IMR-90 (cell line): ENCODE data around the gene MLH3. TPM values are rescaled to one million over a fixed set of nuclear protein-coding genes. Genes with fewer than 3 reads are reported as not detected.
A peak's percentile ranks its signal among the peaks of the same experiment; 100 is the strongest.

Experiments used
- ATAC-seq: fragments of 200-7000 bp; cut with Tn5 transposase; 2 replicates; pipeline ENCODE4 v1.9.1; 2020; ENCODE audit warnings: low read depth, mild to moderate bottlenecking, moderate library complexity
- BruUV-seq: library from RNA; stranded (reverse); fragments of 400-500 nt; replicated peaks from 2 replicates; lab custom pipeline; 2021; lab: Mats Ljungman, UMichigan
- CTCF ChIA-PET: fragments of 300-600 bp; formaldehyde crosslinking; extraction: SDS; loops from one replicate; lab custom pipeline; 2021; ENCODE audit warnings: antibody characterized with exemption; lab: Yijun Ruan, JAX
- POLR2A ChIA-PET: fragments of 300-600 bp; sonication (Branson Sonifier 250); formaldehyde crosslinking; loops from one replicate; lab custom pipeline; 2022; ENCODE audit warnings: antibody characterized with exemption; ENCODE audit not compliant: unreplicated experiment; lab: Charles Lee
- DNase-seq: peaks from one replicate; pipeline ENCODE4 v3.0.0; 2013
- H2AFZ ChIP-seq: replicated peaks from 2 replicates; pipeline ENCODE3; 2013; ENCODE audit warnings: low read length, mild to moderate bottlenecking; ENCODE audit not compliant: poor library complexity
- H2AK5ac ChIP-seq: 2 replicates; pipeline ENCODE4 v1.6.1; 2013; ENCODE audit warnings: low read depth, low read length, inconsistent platforms
- H2AK9ac ChIP-seq: replicated peaks from 2 replicates; pipeline ENCODE3; 2013; ENCODE audit warnings: mild to moderate bottlenecking, low read depth, low read length, moderate library complexity; ENCODE audit not compliant: poor library complexity
- H2BK120ac ChIP-seq: 2 replicates; pipeline ENCODE4 v1.6.1; 2013; ENCODE audit warnings: low read depth, low read length, inconsistent platforms
- H2BK15ac ChIP-seq: 3 replicates; pipeline ENCODE4 v1.6.1; 2013; ENCODE audit warnings: low read depth, low read length, inconsistent platforms
- H2BK20ac ChIP-seq: 2 replicates; pipeline ENCODE4 v1.6.1; 2013; ENCODE audit warnings: low read depth, mild to moderate bottlenecking, inconsistent platforms, low read length, moderate library complexity
- H2BK5ac ChIP-seq: 2 replicates; pipeline ENCODE4 v1.6.1; 2013; ENCODE audit warnings: mild to moderate bottlenecking, low read depth, low read length, inconsistent platforms; ENCODE audit not compliant: poor library complexity, severe bottlenecking
- H3K14ac ChIP-seq: replicated peaks from 2 replicates; pipeline ENCODE4 v1.6.1; 2013; ENCODE audit warnings: low read depth, low read length, inconsistent platforms
- H3K18ac ChIP-seq: 2 replicates; pipeline ENCODE4 v1.6.1; 2013; ENCODE audit warnings: low read depth, low read length, control low read depth
- H3K23ac ChIP-seq: 2 replicates; pipeline ENCODE4 v1.6.1; 2013; ENCODE audit warnings: low read depth, low read length, inconsistent platforms
- H3K27ac ChIP-seq: 2 replicates; pipeline ENCODE4 v1.5.1; 2013; ENCODE audit warnings: mild to moderate bottlenecking, control low read depth, low read length; ENCODE audit not compliant: insufficient read depth
- H3K27me3 ChIP-seq: 2 replicates; pipeline ENCODE4 v1.6.1; 2013; ENCODE audit warnings: low read length; ENCODE audit not compliant: control insufficient read depth, insufficient read depth
- H3K36me3 ChIP-seq: 2 replicates; pipeline ENCODE4 v1.6.1; 2013; ENCODE audit warnings: low read length, mixed read lengths; ENCODE audit not compliant: control insufficient read depth, insufficient read depth
- H3K4ac ChIP-seq: 2 replicates; pipeline ENCODE4 v1.6.1; 2013; ENCODE audit warnings: low read depth, low read length, inconsistent platforms
- H3K4me1 ChIP-seq: 2 replicates; pipeline ENCODE4 v1.6.1; 2013; ENCODE audit warnings: low read length, mixed read lengths; ENCODE audit not compliant: control insufficient read depth, insufficient read depth
- H3K4me2 ChIP-seq: 2 replicates; pipeline ENCODE4 v1.6.1; 2013; ENCODE audit warnings: low read depth, mild to moderate bottlenecking, control low read depth, low read length, moderate library complexity
- H3K4me3 ChIP-seq: 2 replicates; pipeline ENCODE4 v1.5.1; 2013; ENCODE audit warnings: low read depth, mild to moderate bottlenecking, control low read depth, low read length, moderate library complexity; ENCODE audit not compliant: insufficient read depth
- H3K56ac ChIP-seq: 2 replicates; pipeline ENCODE4 v1.6.1; 2013; ENCODE audit warnings: low read length, inconsistent platforms; ENCODE audit not compliant: insufficient read depth; ENCODE audit errors: extremely low read depth
- H3K79me1 ChIP-seq, 2 experiments: 2 replicates each; pipeline ENCODE4 v1.6.1; 2013; ENCODE audit warnings: low read length in 2 of 2, inconsistent platforms in 1 of 2, low read depth in 1 of 2
- H3K9ac ChIP-seq: 2 replicates; pipeline ENCODE4 v1.6.1; 2013; ENCODE audit warnings: low read depth, low read length, control low read depth
- H3K9me1 ChIP-seq: 2 replicates; pipeline ENCODE4 v1.6.1; 2013; ENCODE audit warnings: low read length, inconsistent platforms; ENCODE audit not compliant: insufficient read depth
- H3K9me3 ChIP-seq: 2 replicates; pipeline ENCODE4 v1.6.1; 2013; ENCODE audit warnings: low read length; ENCODE audit not compliant: control insufficient read depth, insufficient read depth
- H4K20me1 ChIP-seq: 2 replicates; pipeline ENCODE4 v1.6.1; 2013; ENCODE audit warnings: low read length, inconsistent platforms; ENCODE audit not compliant: insufficient read depth
- H4K5ac ChIP-seq: 2 replicates; pipeline ENCODE4 v1.6.1; 2013; ENCODE audit warnings: mild to moderate bottlenecking, low read depth, low read length, control low read depth
- H4K8ac ChIP-seq, 2 experiments: 2 replicates each; pipeline ENCODE4 v1.6.1; 2013; ENCODE audit warnings: low read depth in 2 of 2, low read length in 2 of 2, control low read depth in 1 of 2, inconsistent platforms in 1 of 2
- H4K91ac ChIP-seq: 2 replicates; pipeline ENCODE4 v1.6.1; 2013; ENCODE audit warnings: low read depth, low read length, inconsistent platforms; ENCODE audit not compliant: insufficient read depth
- BHLHE40 ChIP-seq: fragments of 150-350 bp; IDR thresholded peaks from 2 replicates; pipeline ENCODE4 v1.6.1; 2016; ENCODE audit warnings: mild to moderate bottlenecking, low read depth, low read length
- CHD1 ChIP-seq: IDR thresholded peaks from 2 replicates; pipeline ENCODE4 v1.6.1; 2012; ENCODE audit warnings: low read depth, low read length, improper control_type of control experiment
- FOS ChIP-seq: fragments of 150-350 bp; IDR thresholded peaks from 2 replicates; pipeline ENCODE4 v1.6.1; 2016; ENCODE audit warnings: low read depth, low read length
- MAFK ChIP-seq: IDR thresholded peaks from 2 replicates; pipeline ENCODE4 v1.6.1; 2012; ENCODE audit warnings: low read depth, low read length, improper control_type of control experiment
- MAZ ChIP-seq: IDR thresholded peaks from 2 replicates; pipeline ENCODE4 v1.6.1; 2012; ENCODE audit warnings: low read depth, mild to moderate bottlenecking, low read length, improper control_type of control experiment, moderate library complexity, borderline replicate concordance
- MXI1 ChIP-seq: IDR thresholded peaks from 2 replicates; pipeline ENCODE4 v1.6.1; 2012; ENCODE audit warnings: low read depth, mild to moderate bottlenecking, low read length, moderate library complexity, borderline replicate concordance
- NFE2L2 ChIP-seq: fragments of 150-350 bp; IDR thresholded peaks from 2 replicates; pipeline ENCODE4 v1.6.1; 2016; ENCODE audit warnings: low read depth, mild to moderate bottlenecking, low read length
- POLR2A ChIP-seq: IDR thresholded peaks from 2 replicates; pipeline ENCODE4 v1.6.1; 2012; ENCODE audit warnings: mild to moderate bottlenecking, low read depth, low read length
- RAD21 ChIP-seq: IDR thresholded peaks from 2 replicates; pipeline ENCODE4 v1.6.1; 2012; ENCODE audit warnings: low read length, improper control_type of control experiment
- RFX5 ChIP-seq: IDR thresholded peaks from 2 replicates; pipeline ENCODE4 v1.8.0; 2012; ENCODE audit warnings: low read depth, mild to moderate bottlenecking, low read length, moderate library complexity
- SMC3 ChIP-seq: fragments of 150-350 bp; IDR thresholded peaks from 2 replicates; pipeline ENCODE4 v1.6.1; 2016; ENCODE audit warnings: low read depth, mild to moderate bottlenecking, antibody characterized with exemption, low read length, moderate library complexity
- USF2 ChIP-seq: fragments of 150-350 bp; IDR thresholded peaks from 2 replicates; pipeline ENCODE4 v1.6.1; 2017; ENCODE audit warnings: mild to moderate bottlenecking, antibody characterized with exemption, low read length, low read depth
- WGBS, 2 experiments: methylation state at CpG; one replicate each; pipeline versions ENCODE4 v1.1.5 to v1.1.7; 2013; ENCODE audit warnings: missing lambda C conversion rate in 2 of 2; ENCODE audit not compliant: insufficient read length in 1 of 2; ENCODE audit errors: extremely low coverage in 2 of 2; 5-methylcytosine and 5-hydroxymethylcytosine counted together
- dilution Hi-C: fragments of 300-500 bp; cut with HindIII; formaldehyde crosslinking; loops from one replicate; pipeline ENCODE4 v1.14.3; 2018; ENCODE audit warnings: low sequenced_read_pairs; ENCODE audit not compliant: unreplicated experiment
- in situ Hi-C: fragments of 300-500 bp; cut with MboI; formaldehyde crosslinking; loops from 3 replicates; pipeline ENCODE4 v1.14.3; 2019; ENCODE audit warnings: low sequenced_read_pairs, inconsistent platforms, mixed read lengths
- intact Hi-C: fragments of 100-400 bp; cut with micrococcal nuclease; formaldehyde crosslinking; loops from 2 replicates; pipeline ENCODE4 v1.10.0; 2022
- polyA plus RNA-seq, 3 experiments: library from polyadenylated mRNA; depleted of rRNA; stranded (reverse); fragments of >200 nt; gene quantifications; 2 replicates each; pipeline ENCODE4 v1.2.3, GENCODE V29; 2012; ENCODE audit warnings: low replicate concordance in 1 of 3
- total RNA-seq: library from RNA; depleted of rRNA; stranded (reverse); fragments of >200 nt; gene quantifications from 2 replicates; pipeline ENCODE4 v1.2.3, GENCODE V29; 2012
- TF ChIP-seq, protein P1 (sequence below): conservative IDR thresholded peaks from 2 replicates; pipeline ENCODE4 v1.5.1; 2012; ENCODE audit warnings: mild to moderate bottlenecking, low read depth, low read length, improper control_type of control experiment
- TF ChIP-seq, protein P2 (sequence below): fragments of 150-350 bp; IDR thresholded peaks from 2 replicates; pipeline ENCODE4 v1.6.1; 2016; ENCODE audit warnings: low read depth, mild to moderate bottlenecking, low read length, moderate library complexity, borderline replicate concordance

The MLH3 gene
- total and polyA plus RNA-seq, 2 of the 4 experiments (the other 2 are of a cell fraction), result 5.6 to 14.7 TPM

GRCh38 chr14:74979029-74979428, 72.2 kb downstream of the MLH3 start:
- no CpG with 5 or more reads among the region's 4 CpGs for WGBS, 2 experiments
- CTCF ChIA-PET, result interaction anchor here (0.5 kb wide), 1 partner anchor 101 kb away, joined by 8 read pairs; no protein-coding TSS in a partner anchor
- no peak overlapping the region for H2BK5ac ChIP-seq

More at GRCh38 chr14:74979029-74979428, 72.2 kb downstream of the MLH3 start:
- H3K56ac ChIP-seq, result no peak overlapping the region
- no peak overlapping the region for H2BK20ac ChIP-seq
- no peak overlapping the region for H4K91ac ChIP-seq
- no peaks in the 10 kb centered on the region for H3K36me3 ChIP-seq
- no peaks in the 10 kb centered on the region for H4K20me1 ChIP-seq
- H3K4me3 ChIP-seq, result no peak overlapping the region
- H2BK15ac ChIP-seq, result no peak overlapping the region
- no peak overlapping the region for H3K14ac ChIP-seq
- ATAC-seq (no peak), DNase-seq (no peak)
- POLR2A ChIA-PET, result interaction anchor here (0.6 kb wide), 1 partner anchor 14 kb away, joined by 3 read pairs; no protein-coding TSS in a partner anchor
- TF ChIP-seq, protein P1, sequence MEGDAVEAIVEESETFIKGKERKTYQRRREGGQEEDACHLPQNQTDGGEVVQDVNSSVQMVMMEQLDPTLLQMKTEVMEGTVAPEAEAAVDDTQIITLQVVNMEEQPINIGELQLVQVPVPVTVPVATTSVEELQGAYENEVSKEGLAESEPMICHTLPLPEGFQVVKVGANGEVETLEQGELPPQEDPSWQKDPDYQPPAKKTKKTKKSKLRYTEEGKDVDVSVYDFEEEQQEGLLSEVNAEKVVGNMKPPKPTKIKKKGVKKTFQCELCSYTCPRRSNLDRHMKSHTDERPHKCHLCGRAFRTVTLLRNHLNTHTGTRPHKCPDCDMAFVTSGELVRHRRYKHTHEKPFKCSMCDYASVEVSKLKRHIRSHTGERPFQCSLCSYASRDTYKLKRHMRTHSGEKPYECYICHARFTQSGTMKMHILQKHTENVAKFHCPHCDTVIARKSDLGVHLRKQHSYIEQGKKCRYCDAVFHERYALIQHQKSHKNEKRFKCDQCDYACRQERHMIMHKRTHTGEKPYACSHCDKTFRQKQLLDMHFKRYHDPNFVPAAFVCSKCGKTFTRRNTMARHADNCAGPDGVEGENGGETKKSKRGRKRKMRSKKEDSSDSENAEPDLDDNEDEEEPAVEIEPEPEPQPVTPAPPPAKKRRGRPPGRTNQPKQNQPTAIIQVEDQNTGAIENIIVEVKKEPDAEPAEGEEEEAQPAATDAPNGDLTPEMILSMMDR, result no peak
- TF ChIP-seq MXI1 (no peak), RFX5 (no peak), POLR2A (no peak), CHD1 (no peak), SMC3 (no peak), MAFK (no peak), RAD21 (no peak), USF2 (no peak), MAZ (no peak), FOS (no peak), NFE2L2 (no peak), BHLHE40 (no peak)
- TF ChIP-seq, protein P2, sequence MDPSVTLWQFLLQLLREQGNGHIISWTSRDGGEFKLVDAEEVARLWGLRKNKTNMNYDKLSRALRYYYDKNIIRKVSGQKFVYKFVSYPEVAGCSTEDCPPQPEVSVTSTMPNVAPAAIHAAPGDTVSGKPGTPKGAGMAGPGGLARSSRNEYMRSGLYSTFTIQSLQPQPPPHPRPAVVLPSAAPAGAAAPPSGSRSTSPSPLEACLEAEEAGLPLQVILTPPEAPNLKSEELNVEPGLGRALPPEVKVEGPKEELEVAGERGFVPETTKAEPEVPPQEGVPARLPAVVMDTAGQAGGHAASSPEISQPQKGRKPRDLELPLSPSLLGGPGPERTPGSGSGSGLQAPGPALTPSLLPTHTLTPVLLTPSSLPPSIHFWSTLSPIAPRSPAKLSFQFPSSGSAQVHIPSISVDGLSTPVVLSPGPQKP, result no peak
- H3K4me2 ChIP-seq, result no peak overlapping the region
- H3K23ac ChIP-seq, result no peak overlapping the region
- H3K18ac ChIP-seq, result no peak overlapping the region
- H2AK9ac ChIP-seq, result no peak overlapping the region
- H3K9ac ChIP-seq, result no peak overlapping the region
- no peak overlapping the region for H2AFZ ChIP-seq
- H3K9me3 ChIP-seq, result no peaks in the 10 kb centered on the region
- H3K4me1 ChIP-seq, result peaks cover 15% of the 10 kb centered on the region
- no peak overlapping the region for H4K5ac ChIP-seq
- H2BK120ac ChIP-seq, result no peak overlapping the region
- BruUV-seq, result no TSS peak
- H3K4ac ChIP-seq, result no peak overlapping the region
- peaks cover 2% of the 10 kb centered on the region; the same call in 1 of the 2 replicates for H3K27me3 ChIP-seq
- peaks cover 9% of the 10 kb centered on the region; the same call in 1 of the 2 replicates for H3K9me1 ChIP-seq
- dilution Hi-C loops, result no loop called here
- H3K27ac ChIP-seq, result no peak overlapping the region
- intact Hi-C loops, result no loop called here
- no peak overlapping the region for H4K8ac ChIP-seq
- no peaks in the 10 kb centered on the region for H3K79me1 ChIP-seq
- in situ Hi-C loops, result no loop called here
- H2AK5ac ChIP-seq, result 0 out of 2 replicates have a peak overlapping the region, but pooled peaks have one; percentile 8
